GM13977 (cell line): ENCODE results near the gene DNAJC24.

Experiments used
- DNase-seq: peaks from one replicate; pipeline ENCODE4 v3.0.0; 2012; ENCODE audit warnings: low spot score
- CTCF ChIP-seq: IDR thresholded peaks from 2 replicates; pipeline ENCODE4 v1.5.1; 2012; ENCODE audit warnings: mild to moderate bottlenecking, control low read depth; ENCODE audit not compliant: insufficient read depth; ENCODE audit errors: extremely low read depth, missing control alignments
- in situ Hi-C: fragments of 300-500 bp; cut with MboI; formaldehyde crosslinking; loops from one replicate; pipeline ENCODE4 v1.12.0; 2022; ENCODE audit warnings: low sequenced_read_pairs, low pct_unique_long_range_greater_than_20kb, mixed read lengths, inconsistent platforms; ENCODE audit not compliant: unreplicated experiment

DNAJC24 gene

GRCh38 chr11:31366795-31367194 lies 2.9 kb upstream of the DNAJC24 start:
- no peak for TF ChIP-seq CTCF
- in situ Hi-C loops = no loop called here

GRCh38 chr11:31375879-31376278 lies 6.2 kb downstream of the DNAJC24 start:
- in situ Hi-C loops = no loop called here
- DNase-seq = no peak
- no peak for TF ChIP-seq CTCF

More at GRCh38 chr11:31366795-31367194, 2.9 kb upstream of the DNAJC24 start:
- DNase-seq = no peak

GRCh38 chr11:31383116-31383515 lies 13.5 kb downstream of the DNAJC24 start:
- no peak for TF ChIP-seq CTCF
- DNase-seq = no peak
- in situ Hi-C loops = no loop called here

GRCh38 chr11:31387379-31387778 lies 17.7 kb downstream of the DNAJC24 start:
- DNase-seq = no peak
- no peak for TF ChIP-seq CTCF
- in situ Hi-C loops = no loop called here

- peak; percentile 56 for TF ChIP-seq CTCF
- in situ Hi-C loops = no loop called here
- DNase-seq = peak; percentile 17
These were observed 27.7 kb downstream of the DNAJC24 start for GRCh38 chr11:31397239-31397834.

GRCh38 chr11:31404614-31405013 lies 35.0 kb downstream of the DNAJC24 start:
- no peak for DNase-seq
- TF ChIP-seq CTCF = no peak
- in situ Hi-C loops = no loop called here
